DOHH2 (cell line): ENCODE data around the gene KRT40.
"Not testable (repeated sequence)": the region's sequence is repeated elsewhere in the genome, so short reads cannot be mapped to it uniquely, and the experiment has no call there.

Experiments
- H3F3A ChIP-seq: fragments of 200-600 bp; sonication (generic), shearing (Covaris generic); 2 replicates; pipeline ENCODE4 v1.6.0; 2016; ENCODE audit warnings: antibody characterized with exemption, mild to moderate bottlenecking; ENCODE audit not compliant: control insufficient read depth, insufficient read depth
- H3K27ac ChIP-seq: fragments of 200-600 bp; sonication (generic); 2 replicates; pipeline ENCODE4 v1.5.1; 2014; ENCODE audit warnings: low read depth, mild to moderate bottlenecking, low read length, moderate library complexity
- H3K27me3 ChIP-seq: fragments of 200-600 bp; sonication (generic); 2 replicates; pipeline ENCODE4 v1.6.1; 2014; ENCODE audit warnings: mild to moderate bottlenecking, low read length, mixed read lengths; ENCODE audit not compliant: control insufficient read depth
- H3K36me3 ChIP-seq: fragments of 200-600 bp; sonication (generic); 2 replicates; pipeline ENCODE4 v1.6.1; 2014; ENCODE audit warnings: mild to moderate bottlenecking, low read length, moderate library complexity, mixed read lengths; ENCODE audit not compliant: control insufficient read depth
- H3K4me1 ChIP-seq: fragments of 200-600 bp; sonication (generic); 2 replicates; pipeline ENCODE4 v1.6.1; 2014; ENCODE audit warnings: mild to moderate bottlenecking, low read length, mixed read lengths; ENCODE audit not compliant: control insufficient read depth
- H3K4me2 ChIP-seq: fragments of 200-600 bp; sonication (generic); 2 replicates; pipeline ENCODE4 v1.6.0; 2014; ENCODE audit warnings: mild to moderate bottlenecking, low read length, moderate library complexity
- H3K4me3 ChIP-seq: fragments of 200-600 bp; sonication (generic); 2 replicates; pipeline ENCODE4 v1.5.1; 2014; ENCODE audit warnings: mild to moderate bottlenecking, low read length, mixed read lengths
- H3K79me2 ChIP-seq: fragments of 200-600 bp; sonication (generic); 2 replicates; pipeline ENCODE4 v1.6.1; 2014; ENCODE audit warnings: mild to moderate bottlenecking, low read length, mixed read lengths; ENCODE audit not compliant: control insufficient read depth
- H3K9me2 ChIP-seq: fragments of 200-600 bp; sonication (generic); replicated peaks from 2 replicates; pipeline ENCODE4 v1.6.1; 2014; ENCODE audit warnings: mild to moderate bottlenecking, low read length, mixed read lengths; ENCODE audit not compliant: control insufficient read depth
- H3K9me3 ChIP-seq: fragments of 200-600 bp; sonication (generic); 2 replicates; pipeline ENCODE4 v1.6.1; 2014; ENCODE audit warnings: antibody characterized with exemption, low read length, mixed read lengths; ENCODE audit not compliant: control insufficient read depth, insufficient read depth
- H4K20me1 ChIP-seq: fragments of 200-600 bp; sonication (generic); 2 replicates; pipeline ENCODE4 v1.6.0; 2014; ENCODE audit warnings: low read depth, mild to moderate bottlenecking, antibody characterized with exemption, low read length, moderate library complexity; ENCODE audit not compliant: control insufficient read depth, insufficient read depth
- EZH2phosphoT487 ChIP-seq: fragments of 200-600 bp; sonication (generic); IDR thresholded peaks from 2 replicates; pipeline ENCODE4 v1.6.1; 2017; ENCODE audit warnings: borderline replicate concordance, mild to moderate bottlenecking, antibody characterized with exemption, low read length, moderate library complexity, mixed read lengths
- TF ChIP-seq, protein P1 (sequence below): fragments of 200-600 bp; sonication (generic); IDR thresholded peaks from one replicate; pipeline ENCODE4 v1.5.1; 2014; ENCODE audit warnings: antibody characterized with exemption, mild to moderate bottlenecking, low read depth, low read length; ENCODE audit not compliant: poor library complexity, severe bottlenecking

The KRT40 gene

DNA sequence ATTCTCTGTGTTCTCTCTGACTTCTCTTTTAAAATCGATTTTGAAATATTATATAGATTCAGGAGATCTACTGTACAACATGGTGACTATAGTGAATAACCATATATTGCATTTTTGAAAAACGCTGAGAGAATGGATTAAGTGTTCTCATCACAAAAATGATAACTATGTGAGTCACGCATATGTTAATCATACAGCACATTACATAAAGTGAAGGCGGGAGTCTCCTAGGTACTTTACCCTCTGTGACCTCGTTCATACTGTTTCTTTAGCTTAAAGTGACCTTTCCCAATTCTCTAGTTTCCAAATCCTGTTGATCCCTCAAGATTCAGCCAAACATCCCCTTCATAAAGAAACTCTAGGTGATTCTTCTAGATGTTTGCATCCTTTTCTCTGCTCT, 18.7 kb upstream of the KRT40 start:
- H3K4me3 ChIP-seq = no peak overlapping the region

GRCh38 chr17:41001795-41002194, 17.7 kb upstream of the KRT40 start:
- Histone ChIP-seq H4K20me1 (no peaks in the 10 kb centered on the region), H3K4me3 (no peak overlapping the region), H3F3A (no peaks in the 10 kb centered on the region), H3K4me1 (no peaks in the 10 kb centered on the region), H3K36me3 (no peaks in the 10 kb centered on the region), H3K27me3 (peaks cover 23% of the 10 kb centered on the region), H3K27ac (no peak overlapping the region), H3K9me3 (no peaks in the 10 kb centered on the region), H3K4me2 (no peak overlapping the region), H3K79me2 (no peaks in the 10 kb centered on the region), H3K9me2 (no peaks in the 10 kb centered on the region)
- TF ChIP-seq EZH2phosphoT487 = no peak
- TF ChIP-seq, protein P1, sequence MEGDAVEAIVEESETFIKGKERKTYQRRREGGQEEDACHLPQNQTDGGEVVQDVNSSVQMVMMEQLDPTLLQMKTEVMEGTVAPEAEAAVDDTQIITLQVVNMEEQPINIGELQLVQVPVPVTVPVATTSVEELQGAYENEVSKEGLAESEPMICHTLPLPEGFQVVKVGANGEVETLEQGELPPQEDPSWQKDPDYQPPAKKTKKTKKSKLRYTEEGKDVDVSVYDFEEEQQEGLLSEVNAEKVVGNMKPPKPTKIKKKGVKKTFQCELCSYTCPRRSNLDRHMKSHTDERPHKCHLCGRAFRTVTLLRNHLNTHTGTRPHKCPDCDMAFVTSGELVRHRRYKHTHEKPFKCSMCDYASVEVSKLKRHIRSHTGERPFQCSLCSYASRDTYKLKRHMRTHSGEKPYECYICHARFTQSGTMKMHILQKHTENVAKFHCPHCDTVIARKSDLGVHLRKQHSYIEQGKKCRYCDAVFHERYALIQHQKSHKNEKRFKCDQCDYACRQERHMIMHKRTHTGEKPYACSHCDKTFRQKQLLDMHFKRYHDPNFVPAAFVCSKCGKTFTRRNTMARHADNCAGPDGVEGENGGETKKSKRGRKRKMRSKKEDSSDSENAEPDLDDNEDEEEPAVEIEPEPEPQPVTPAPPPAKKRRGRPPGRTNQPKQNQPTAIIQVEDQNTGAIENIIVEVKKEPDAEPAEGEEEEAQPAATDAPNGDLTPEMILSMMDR = no peak

More for the DNA sequence above, 18.7 kb upstream of the KRT40 start:
- Histone ChIP-seq H3K9me2 (no peaks in the 10 kb centered on the region), H3K27me3 (peaks cover 15% of the 10 kb centered on the region), H3K9me3 (no peaks in the 10 kb centered on the region), H3K79me2 (no peaks in the 10 kb centered on the region), H3K27ac (no peak overlapping the region), H3K4me1 (no peaks in the 10 kb centered on the region), H4K20me1 (no peaks in the 10 kb centered on the region), H3F3A (no peaks in the 10 kb centered on the region), H3K4me2 (no peak overlapping the region), H3K36me3 (no peaks in the 10 kb centered on the region)
- no peak for TF ChIP-seq EZH2phosphoT487
- TF ChIP-seq, protein P1 = no peak

DNA sequence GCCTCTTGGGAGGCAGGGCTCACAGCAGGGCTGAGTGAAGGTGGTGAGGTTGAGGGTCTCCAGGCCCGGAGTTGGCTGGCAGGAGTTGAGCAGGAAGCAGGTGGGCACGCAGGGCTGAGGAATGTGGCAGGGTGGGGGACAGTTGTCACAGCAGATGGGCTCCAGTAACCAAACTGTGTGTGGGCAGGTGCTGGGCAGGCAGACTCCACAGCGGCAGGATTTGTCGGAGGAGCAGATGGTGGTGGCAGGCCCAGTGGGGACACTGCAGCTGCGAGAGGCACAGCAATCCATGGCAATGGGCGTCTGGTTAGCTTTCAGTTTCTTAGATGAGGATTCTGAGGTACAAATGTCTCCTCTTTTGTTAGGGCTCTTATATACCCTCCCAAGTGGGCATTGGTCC, 15.4 kb upstream of the KRT40 start, which contains the start of gene KRTAP3-2:
TSS of gene KRTAP3-2 (minus strand) at position 344 of the 400 bp plus-strand sequence. CDS start at position 291, 53 bp downstream.
- peaks cover 20% of the 10 kb centered on the region for H3K27me3 ChIP-seq
- H3K4me3 ChIP-seq, H3K27ac ChIP-seq, H3K9me2 ChIP-seq, H3K4me1 ChIP-seq, H4K20me1 ChIP-seq, H3K79me2 ChIP-seq, H3K9me3 ChIP-seq, H3K4me2 ChIP-seq, H3K36me3 ChIP-seq, H3F3A ChIP-seq: not testable (repeated sequence)

DNA sequence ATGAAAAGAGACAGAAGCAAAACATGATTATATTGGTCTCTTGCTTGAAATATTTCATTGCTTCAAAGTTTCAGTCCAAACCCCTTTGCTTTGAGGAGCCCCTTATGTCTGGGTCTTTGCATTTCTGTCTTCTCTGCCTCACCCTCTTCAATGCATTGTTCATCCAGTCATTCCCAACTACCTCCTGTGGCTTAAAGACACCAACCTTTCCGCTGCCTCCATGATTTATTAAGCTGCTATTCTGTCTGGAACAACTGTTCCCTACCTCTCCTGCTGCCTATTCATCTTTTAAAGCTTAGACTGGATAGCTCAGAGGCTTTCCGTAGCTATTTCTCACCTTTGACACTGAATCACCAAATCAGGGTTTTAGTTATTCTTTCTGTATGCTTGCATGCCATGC, 13.2 kb upstream of the KRT40 start:
- no peaks in the 10 kb centered on the region for H3K4me1 ChIP-seq
- no peak overlapping the region for H3K4me3 ChIP-seq
- H3K27ac ChIP-seq = no peak overlapping the region
- H3K36me3 ChIP-seq = no peaks in the 10 kb centered on the region
- H3K79me2 ChIP-seq = no peaks in the 10 kb centered on the region
- H3K9me3 ChIP-seq = no peaks in the 10 kb centered on the region
- TF ChIP-seq, protein P1 = no peak
- H3K4me2 ChIP-seq = no peak overlapping the region
- peaks cover 29% of the 10 kb centered on the region for H3K27me3 ChIP-seq
- H3F3A ChIP-seq = no peaks in the 10 kb centered on the region
- no peaks in the 10 kb centered on the region for H4K20me1 ChIP-seq
- H3K9me2 ChIP-seq = no peaks in the 10 kb centered on the region
